Natural killer cell (primary cell): ENCODE measurements around the gene GREM2. TPM values are rescaled to one million over a fixed set of nuclear protein-coding genes. Genes with fewer than 3 reads are reported as not detected.

Experiments used
- ATAC-seq, 3 donors: fragments of 150-1000 bp in 2 of 3; fragments of 200-7000 bp in 1 of 3; cut with Tn5 transposase; 1 replicate in 1 of 3; 2 replicates in 2 of 3; pipeline ENCODE4 v1.10.0; 2021; ENCODE audit warnings: mild to moderate bottlenecking in 2 of 3, moderate library complexity in 2 of 3
- DNase-seq, 2 donors: peaks; one replicate each; pipeline versions ENCODE4 v3.0.0 to v3.0.0-alpha.2; 2013 to 2021; ENCODE audit warnings: mixed read lengths in 1 of 2
- H3K27ac ChIP-seq: one replicate; pipeline ENCODE4 v1.5.1; 2013; ENCODE audit warnings: mild to moderate bottlenecking, low read length
- H3K27me3 ChIP-seq: one replicate; pipeline ENCODE4 v1.6.1; 2013; ENCODE audit warnings: low read length; ENCODE audit not compliant: control insufficient read depth, insufficient read depth
- H3K36me3 ChIP-seq: one replicate; pipeline ENCODE4 v1.6.1; 2013; ENCODE audit warnings: low read length; ENCODE audit not compliant: control insufficient read depth, insufficient read depth
- H3K4me1 ChIP-seq: one replicate; pipeline ENCODE4 v1.6.1; 2013; ENCODE audit warnings: low read length; ENCODE audit not compliant: control insufficient read depth, insufficient read depth
- H3K4me3 ChIP-seq: one replicate; pipeline ENCODE4 v1.5.1; 2013; ENCODE audit warnings: low read length
- H3K9me3 ChIP-seq: one replicate; pipeline ENCODE4 v1.6.1; 2013; ENCODE audit warnings: low read length; ENCODE audit not compliant: control insufficient read depth, insufficient read depth
- H3K27ac Mint-ChIP-seq, 2 donors: one replicate each; pipeline ENCODE4 v1.8.0; 2022; ENCODE audit warnings: mild to moderate bottlenecking in 2 of 2, mixed read lengths in 2 of 2, moderate library complexity in 1 of 2
- H3K27me3 Mint-ChIP-seq, 2 donors: one replicate each; pipeline ENCODE4 v1.8.0; 2022; ENCODE audit warnings: low read depth in 2 of 2, mixed read lengths in 2 of 2
- H3K36me3 Mint-ChIP-seq: one replicate; pipeline ENCODE4 v1.8.0; 2022; ENCODE audit warnings: mixed read lengths
- H3K4me1 Mint-ChIP-seq, 2 donors: one replicate each; pipeline ENCODE4 v1.8.0; 2022; ENCODE audit warnings: mixed read lengths in 2 of 2
- H3K4me3 Mint-ChIP-seq: one replicate; pipeline ENCODE4 v1.8.0; 2022; ENCODE audit warnings: mild to moderate bottlenecking, moderate library complexity, mixed read lengths
- H3K9me3 Mint-ChIP-seq, 2 donors: one replicate each; pipeline ENCODE4 v1.8.0; 2022; ENCODE audit warnings: mixed read lengths in 2 of 2
- WGBS: methylation state at CpG from one replicate; pipeline ENCODE4 v1.1.7; 2013; ENCODE audit warnings: missing lambda C conversion rate; ENCODE audit not compliant: insufficient coverage; 5-methylcytosine and 5-hydroxymethylcytosine counted together
- intact Hi-C: fragments of 100-400 bp; cut with micrococcal nuclease; formaldehyde crosslinking; loops from one replicate; pipeline ENCODE4 v1.14.2; 2022
- total RNA-seq, 4 donors: library from RNA; stranded (reverse); fragments of 120-200 nt in 1 of 4; gene quantifications; one replicate each; pipeline versions ENCODE4 v1.2.3 to v1.2.4, GENCODE V29; 2013 to 2022
- TF ChIP-seq, protein P1 (sequence below): fragments of 200-600 bp; IDR thresholded peaks from one replicate; pipeline ENCODE4 v1.8.0; 2022; ENCODE audit warnings: antibody characterized with exemption

Gene GREM2
- total RNA-seq, 3 donors from 2014 or later (not counting 1 experiment from before 2014, with no cell fraction given): 0.08 to 0.34 TPM; not detected in 1

DNA sequence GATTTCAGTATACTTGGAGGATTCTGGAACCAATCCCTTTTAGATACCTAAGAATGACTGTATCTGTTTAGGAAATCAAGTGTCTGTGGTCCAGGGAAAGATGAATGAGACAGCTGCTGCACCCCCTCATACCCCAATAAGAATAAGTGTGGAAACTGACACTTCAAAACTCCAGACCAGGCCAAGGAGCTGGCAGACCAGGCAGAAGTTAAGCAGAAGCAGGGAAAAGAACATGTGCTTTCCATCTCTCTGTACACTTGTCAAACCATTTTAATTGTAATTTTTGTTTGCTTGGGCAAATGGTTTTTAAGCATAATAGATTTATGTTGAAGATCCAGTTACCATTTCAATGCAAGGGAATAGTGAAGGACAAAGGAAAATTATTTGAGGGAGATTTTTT is 100.2 kb downstream of the GREM2 start:
- no peaks in the 10 kb centered on the region for H3K4me1 Mint-ChIP-seq
- no peak for DNase-seq
- H3K27me3 ChIP-seq: no peaks in the 10 kb centered on the region
- TF ChIP-seq, protein P1, sequence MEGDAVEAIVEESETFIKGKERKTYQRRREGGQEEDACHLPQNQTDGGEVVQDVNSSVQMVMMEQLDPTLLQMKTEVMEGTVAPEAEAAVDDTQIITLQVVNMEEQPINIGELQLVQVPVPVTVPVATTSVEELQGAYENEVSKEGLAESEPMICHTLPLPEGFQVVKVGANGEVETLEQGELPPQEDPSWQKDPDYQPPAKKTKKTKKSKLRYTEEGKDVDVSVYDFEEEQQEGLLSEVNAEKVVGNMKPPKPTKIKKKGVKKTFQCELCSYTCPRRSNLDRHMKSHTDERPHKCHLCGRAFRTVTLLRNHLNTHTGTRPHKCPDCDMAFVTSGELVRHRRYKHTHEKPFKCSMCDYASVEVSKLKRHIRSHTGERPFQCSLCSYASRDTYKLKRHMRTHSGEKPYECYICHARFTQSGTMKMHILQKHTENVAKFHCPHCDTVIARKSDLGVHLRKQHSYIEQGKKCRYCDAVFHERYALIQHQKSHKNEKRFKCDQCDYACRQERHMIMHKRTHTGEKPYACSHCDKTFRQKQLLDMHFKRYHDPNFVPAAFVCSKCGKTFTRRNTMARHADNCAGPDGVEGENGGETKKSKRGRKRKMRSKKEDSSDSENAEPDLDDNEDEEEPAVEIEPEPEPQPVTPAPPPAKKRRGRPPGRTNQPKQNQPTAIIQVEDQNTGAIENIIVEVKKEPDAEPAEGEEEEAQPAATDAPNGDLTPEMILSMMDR: no peak
- H3K27ac ChIP-seq: no peak overlapping the region
- no peak overlapping the region for H3K4me3 ChIP-seq
- no peak overlapping the region for H3K27ac Mint-ChIP-seq
- no peak overlapping the region for H3K4me3 Mint-ChIP-seq
- no peak for ATAC-seq
- no peaks in the 10 kb centered on the region for H3K36me3 Mint-ChIP-seq
- H3K4me1 ChIP-seq: no peaks in the 10 kb centered on the region
- H3K36me3 ChIP-seq: no peaks in the 10 kb centered on the region
- intact Hi-C loops: no loop called here
- no peaks in the 10 kb centered on the region for H3K9me3 Mint-ChIP-seq
- peaks cover 12 to 33% of the 10 kb centered on the region in 2 donors for H3K27me3 Mint-ChIP-seq
- no peaks in the 10 kb centered on the region for H3K9me3 ChIP-seq

GRCh38 chr1:240508950-240509349 is 103.0 kb downstream of the GREM2 start:
- no peak overlapping the region for H3K4me3 ChIP-seq
- H3K9me3 Mint-ChIP-seq: no peaks in the 10 kb centered on the region
- peaks cover 6 to 10% of the 10 kb centered on the region in 2 donors for H3K4me1 Mint-ChIP-seq
- H3K27me3 ChIP-seq: no peaks in the 10 kb centered on the region
- H3K4me3 Mint-ChIP-seq: no peak overlapping the region
- no peaks in the 10 kb centered on the region for H3K36me3 Mint-ChIP-seq
- DNase-seq (no peak), ATAC-seq (no peak)
- intact Hi-C loops: no loop called here
- no peak overlapping the region for H3K27ac Mint-ChIP-seq
- no peak overlapping the region for H3K27ac ChIP-seq
- H3K4me1 ChIP-seq: no peaks in the 10 kb centered on the region
- peaks cover 10 to 26% of the 10 kb centered on the region in 2 donors for H3K27me3 Mint-ChIP-seq
- H3K36me3 ChIP-seq: no peaks in the 10 kb centered on the region
- TF ChIP-seq, protein P1: no peak
- 77% methylated on average over 1 of the region's 2 CpGs for WGBS
- no peaks in the 10 kb centered on the region for H3K9me3 ChIP-seq

- intact Hi-C loops: no loop called here
- peaks cover 10 to 19% of the 10 kb centered on the region in 2 donors for H3K27me3 Mint-ChIP-seq
- 25% methylated on average over 1 of the region's 3 CpGs for WGBS
Measured at GRCh38 chr1:240508201-240508600, 103.8 kb downstream of the GREM2 start.

DNA sequence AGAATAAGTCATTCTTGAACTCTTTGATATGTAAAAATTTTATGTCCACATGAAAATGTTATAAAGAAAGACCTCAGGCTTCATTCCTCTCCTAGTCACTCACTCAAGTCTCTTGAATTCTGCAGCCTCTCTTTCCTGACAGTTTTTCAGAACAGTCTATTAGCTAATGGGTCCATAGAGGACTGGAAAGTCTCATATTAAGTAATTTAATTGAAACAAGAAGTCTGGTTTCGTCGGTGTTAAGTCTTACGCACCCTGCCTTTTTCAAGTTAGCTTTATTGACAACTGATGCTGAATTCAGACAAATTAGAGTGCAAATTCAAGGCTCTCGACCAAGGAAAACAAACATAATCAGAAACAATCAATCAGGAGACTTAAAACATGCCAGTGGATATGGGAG is 105.8 kb downstream of the GREM2 start:
- 86% methylated on average over 4 of the region's 4 CpGs for WGBS
- ATAC-seq (no peak), DNase-seq (no peak)
- Histone ChIP-seq H3K27ac (no peak overlapping the region), H3K4me3 (no peak overlapping the region), H3K36me3 (no peaks in the 10 kb centered on the region), H3K4me1 (peaks cover 7% of the 10 kb centered on the region), H3K9me3 (no peaks in the 10 kb centered on the region), H3K27me3 (no peaks in the 10 kb centered on the region)
- no peak overlapping the region for H3K27ac Mint-ChIP-seq
- H3K4me3 Mint-ChIP-seq: no peak overlapping the region
- no peaks in the 10 kb centered on the region for H3K9me3 Mint-ChIP-seq
- peaks cover 6 to 10% of the 10 kb centered on the region in 2 donors for H3K4me1 Mint-ChIP-seq
- TF ChIP-seq, protein P1: no peak
- intact Hi-C loops: no loop called here
- H3K36me3 Mint-ChIP-seq: no peaks in the 10 kb centered on the region
- peaks cover 7 to 9% of the 10 kb centered on the region in 2 donors for H3K27me3 Mint-ChIP-seq

More at GRCh38 chr1:240508201-240508600, 103.8 kb downstream of the GREM2 start:
- Mint-ChIP-seq H3K36me3 (no peaks in the 10 kb centered on the region), H3K27ac (no peak overlapping the region), H3K4me3 (no peak overlapping the region), H3K4me1 (peaks cover 6 to 10% of the 10 kb centered on the region in 2 donors), H3K9me3 (no peaks in the 10 kb centered on the region)
- DNase-seq: no peak
- Histone ChIP-seq H3K9me3 (no peaks in the 10 kb centered on the region), H3K27ac (no peak overlapping the region), H3K4me3 (no peak overlapping the region), H3K36me3 (no peaks in the 10 kb centered on the region), H3K27me3 (no peaks in the 10 kb centered on the region), H3K4me1 (peaks cover under 1% of the 10 kb centered on the region)
- ATAC-seq: no peak
- TF ChIP-seq, protein P1: no peak
